MM.1S (cell line): Measurements from ENCODE around the gene RFC2.

Source experiments
- DNase-seq: peaks from one replicate; pipeline ENCODE4 v3.0.0-alpha.2; 2015
- H2AFZ ChIP-seq: fragments of 300-600 bp; sonication (generic); 2 replicates; pipeline ENCODE4 v1.6.0; 2016; ENCODE audit warnings: antibody characterized with exemption, low read length
- H3F3A ChIP-seq: fragments of 300-600 bp; sonication (generic); 2 replicates; pipeline ENCODE4 v1.6.1; 2016; ENCODE audit warnings: mild to moderate bottlenecking, antibody characterized with exemption, low read length, moderate library complexity, mixed read lengths; ENCODE audit not compliant: insufficient read depth
- H3K27ac ChIP-seq: fragments of 300-600 bp; sonication (generic); 2 replicates; pipeline ENCODE4 v1.5.1; 2016; ENCODE audit warnings: mild to moderate bottlenecking, low read length
- H3K27me3 ChIP-seq: fragments of 300-600 bp; sonication (generic); replicated peaks from 2 replicates; pipeline ENCODE4 v1.6.0; 2016; ENCODE audit warnings: low read length; ENCODE audit not compliant: insufficient read depth
- H3K36me3 ChIP-seq: fragments of 300-600 bp; sonication (generic); replicated peaks from 2 replicates; pipeline ENCODE4 v1.6.1; 2016; ENCODE audit warnings: mild to moderate bottlenecking, low read length, mixed read lengths; ENCODE audit not compliant: insufficient read depth
- H3K4me1 ChIP-seq: fragments of 300-600 bp; sonication (generic); 2 replicates; pipeline ENCODE4 v1.6.1; 2016; ENCODE audit warnings: low read length, mixed read lengths
- H3K4me2 ChIP-seq: fragments of 300-600 bp; sonication (generic); 2 replicates; pipeline ENCODE4 v1.6.0; 2016; ENCODE audit warnings: low read depth, low read length
- H3K4me3 ChIP-seq: fragments of 300-600 bp; sonication (generic); 2 replicates; pipeline ENCODE4 v1.5.1; 2016; ENCODE audit warnings: low read length, mixed read lengths
- H3K79me2 ChIP-seq: fragments of 300-600 bp; sonication (generic); 2 replicates; pipeline ENCODE4 v1.6.1; 2016; ENCODE audit warnings: mixed run types, low read length, mixed read lengths
- H3K9ac ChIP-seq: fragments of 300-600 bp; sonication (generic); 2 replicates; pipeline ENCODE4 v1.6.1; 2016; ENCODE audit warnings: low read length, mixed read lengths
- H3K9me2 ChIP-seq: fragments of 300-600 bp; sonication (generic); replicated peaks from 2 replicates; pipeline ENCODE4 v1.6.1; 2016; ENCODE audit warnings: mild to moderate bottlenecking, low read length, mixed read lengths; ENCODE audit not compliant: insufficient read depth
- H3K9me3 ChIP-seq: fragments of 300-600 bp; sonication (generic); replicated peaks from 2 replicates; pipeline ENCODE4 v1.6.1; 2016; ENCODE audit warnings: mild to moderate bottlenecking, low read length, mixed read lengths; ENCODE audit not compliant: insufficient read depth
- H4K20me1 ChIP-seq: fragments of 300-600 bp; sonication (generic); 2 replicates; pipeline ENCODE4 v1.6.1; 2016; ENCODE audit warnings: mild to moderate bottlenecking, low read length, moderate library complexity, mixed read lengths; ENCODE audit not compliant: insufficient read depth
- EZH2 ChIP-seq: fragments of 300-600 bp; sonication (generic); optimal IDR thresholded peaks from 2 replicates; pipeline ENCODE3; 2017; ENCODE audit warnings: low read depth, mild to moderate bottlenecking, antibody characterized with exemption, low read length, mixed read lengths
- EZH2phosphoT487 ChIP-seq: fragments of 300-600 bp; sonication (generic); IDR thresholded peaks from 2 replicates; pipeline ENCODE4 v1.6.1; 2018; ENCODE audit warnings: antibody characterized with exemption, low read length
- TF ChIP-seq, protein P1 (sequence below): fragments of 300-600 bp; sonication (generic); IDR thresholded peaks from 2 replicates; pipeline ENCODE4 v1.5.1; 2016; ENCODE audit warnings: antibody characterized with exemption, low read length, mixed read lengths

The RFC2 gene

DNA sequence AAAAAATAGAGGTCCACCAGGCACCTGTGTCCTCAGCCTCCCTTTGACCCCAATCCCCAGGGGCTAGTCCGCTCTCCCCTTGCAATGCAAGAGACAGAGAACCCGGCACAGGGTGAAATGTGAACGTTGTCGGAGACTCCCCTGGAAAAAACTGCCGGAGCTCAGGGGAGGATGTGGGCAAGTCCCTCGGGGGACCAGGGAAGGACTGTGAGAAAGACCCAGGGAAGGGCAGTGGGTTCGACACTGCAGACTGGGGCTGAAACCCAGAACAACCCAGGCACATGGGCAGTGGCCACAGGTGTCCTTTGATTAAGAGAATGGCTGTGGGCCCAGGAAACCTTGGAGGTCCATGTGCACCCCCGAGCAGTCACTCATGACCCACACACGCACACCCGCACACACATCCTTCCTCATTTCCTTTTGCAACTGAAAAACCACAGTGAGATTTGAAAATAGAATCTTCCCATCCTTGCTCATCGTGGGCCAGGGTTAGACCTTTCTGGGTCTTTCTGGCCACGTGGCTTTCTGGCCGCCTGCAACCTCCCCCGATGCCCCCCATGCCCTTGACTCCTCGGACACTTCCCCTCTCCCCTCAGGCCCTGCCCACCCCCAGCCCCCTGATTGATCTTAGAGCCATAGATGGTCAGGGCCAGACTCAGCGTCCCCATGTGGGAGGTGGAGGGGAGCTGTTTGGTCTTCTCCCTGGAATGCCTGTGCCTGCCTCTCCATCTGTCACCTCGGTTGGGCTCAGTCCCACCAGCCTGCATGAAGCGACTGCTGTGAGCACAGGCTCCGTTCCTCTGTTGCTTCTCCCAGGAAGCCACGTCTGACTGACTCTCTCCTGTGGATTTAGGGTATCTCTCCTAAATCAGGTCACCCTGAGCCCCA is 36.5 kb downstream of the RFC2 start:
- Histone ChIP-seq H3K36me3 (no peaks in the 10 kb centered on the region), H3K9me2 (no peaks in the 10 kb centered on the region), H3K9ac (no peak overlapping the region), H3K4me1 (0 out of 2 replicates have a peak, but pooled peaks cover 5% of the 10 kb centered on the region), H3K4me3 (no peak overlapping the region), H3K27ac (no peak overlapping the region), H3K4me2 (no peak overlapping the region), H3K79me2 (no peaks in the 10 kb centered on the region), H3K27me3 (no peaks in the 10 kb centered on the region), H3K9me3 (no peaks in the 10 kb centered on the region), H4K20me1 (no peaks in the 10 kb centered on the region), H3F3A (no peaks in the 10 kb centered on the region), H2AFZ (no peak overlapping the region)
- TF ChIP-seq, protein P1, sequence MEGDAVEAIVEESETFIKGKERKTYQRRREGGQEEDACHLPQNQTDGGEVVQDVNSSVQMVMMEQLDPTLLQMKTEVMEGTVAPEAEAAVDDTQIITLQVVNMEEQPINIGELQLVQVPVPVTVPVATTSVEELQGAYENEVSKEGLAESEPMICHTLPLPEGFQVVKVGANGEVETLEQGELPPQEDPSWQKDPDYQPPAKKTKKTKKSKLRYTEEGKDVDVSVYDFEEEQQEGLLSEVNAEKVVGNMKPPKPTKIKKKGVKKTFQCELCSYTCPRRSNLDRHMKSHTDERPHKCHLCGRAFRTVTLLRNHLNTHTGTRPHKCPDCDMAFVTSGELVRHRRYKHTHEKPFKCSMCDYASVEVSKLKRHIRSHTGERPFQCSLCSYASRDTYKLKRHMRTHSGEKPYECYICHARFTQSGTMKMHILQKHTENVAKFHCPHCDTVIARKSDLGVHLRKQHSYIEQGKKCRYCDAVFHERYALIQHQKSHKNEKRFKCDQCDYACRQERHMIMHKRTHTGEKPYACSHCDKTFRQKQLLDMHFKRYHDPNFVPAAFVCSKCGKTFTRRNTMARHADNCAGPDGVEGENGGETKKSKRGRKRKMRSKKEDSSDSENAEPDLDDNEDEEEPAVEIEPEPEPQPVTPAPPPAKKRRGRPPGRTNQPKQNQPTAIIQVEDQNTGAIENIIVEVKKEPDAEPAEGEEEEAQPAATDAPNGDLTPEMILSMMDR, result no peak
- TF ChIP-seq EZH2phosphoT487, result no peak
- TF ChIP-seq EZH2, result no peak
- no peak for DNase-seq

DNA sequence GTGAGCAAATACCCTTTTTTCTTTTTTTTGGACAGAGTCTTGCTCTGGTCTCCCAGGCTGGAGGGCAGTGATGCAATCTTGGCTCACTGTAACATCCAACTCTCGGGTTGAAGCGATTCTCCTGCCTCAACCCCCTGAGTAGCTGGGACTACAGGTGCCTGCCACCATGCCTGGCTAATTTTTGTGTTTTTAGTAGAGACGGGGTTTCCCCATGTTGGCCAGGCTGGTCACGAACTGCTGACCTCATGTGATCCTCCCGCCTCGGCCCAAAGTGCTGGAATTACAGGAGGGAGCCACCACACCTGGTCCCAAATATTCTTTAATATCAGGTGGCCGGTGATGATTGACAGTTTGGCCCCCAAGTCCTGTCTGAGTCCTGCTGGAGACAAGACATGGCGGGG is 37.8 kb downstream of the RFC2 start:
- Histone ChIP-seq H3K27me3 (no peaks in the 10 kb centered on the region), H3K4me3 (no peak overlapping the region), H3K9ac (no peak overlapping the region), H3K9me2 (no peaks in the 10 kb centered on the region), H3K27ac (no peak overlapping the region), H3F3A (no peaks in the 10 kb centered on the region), H3K4me1 (0 out of 2 replicates have a peak, but pooled peaks cover 5% of the 10 kb centered on the region), H2AFZ (no peak overlapping the region), H3K4me2 (no peak overlapping the region), H3K79me2 (no peaks in the 10 kb centered on the region), H3K9me3 (no peaks in the 10 kb centered on the region), H4K20me1 (no peaks in the 10 kb centered on the region), H3K36me3 (no peaks in the 10 kb centered on the region)
- DNase-seq, result no peak
- TF ChIP-seq EZH2phosphoT487 (no peak), EZH2 (no peak)
- TF ChIP-seq, protein P1, result no peak

DNA sequence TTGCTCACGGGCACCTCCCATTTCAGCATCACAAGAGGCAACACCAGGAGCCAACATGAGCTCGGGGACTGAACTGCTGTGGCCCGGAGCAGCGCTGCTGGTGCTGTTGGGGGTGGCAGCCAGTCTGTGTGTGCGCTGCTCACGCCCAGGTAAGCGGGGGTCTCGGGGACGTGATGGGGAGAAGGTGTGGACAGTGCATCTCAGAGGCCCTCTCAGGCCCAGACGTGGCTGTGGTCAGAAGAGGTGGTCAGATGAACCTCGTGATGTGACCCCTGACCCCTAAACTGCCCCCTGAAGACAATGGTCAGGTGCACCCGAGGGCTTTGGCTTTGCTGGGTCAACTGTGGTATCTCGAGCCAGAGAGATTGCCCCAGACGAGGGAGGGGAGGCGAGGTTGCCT is 38.3 kb downstream of the RFC2 start:
- no peaks in the 10 kb centered on the region for H3K9me3 ChIP-seq
- no peak overlapping the region for H3K4me2 ChIP-seq
- no peak overlapping the region for H3K27ac ChIP-seq
- DNase-seq, result no peak
- no peaks in the 10 kb centered on the region for H3K27me3 ChIP-seq
- H3K4me3 ChIP-seq, result no peak overlapping the region
- H3K36me3 ChIP-seq, result no peaks in the 10 kb centered on the region
- no peak overlapping the region for H3K9ac ChIP-seq
- no peaks in the 10 kb centered on the region for H3K9me2 ChIP-seq
- 0 out of 2 replicates have a peak, but pooled peaks cover 5% of the 10 kb centered on the region for H3K4me1 ChIP-seq
- no peak for TF ChIP-seq EZH2phosphoT487
- TF ChIP-seq EZH2, result no peak
- no peak overlapping the region for H2AFZ ChIP-seq
- no peaks in the 10 kb centered on the region for H3K79me2 ChIP-seq
- no peaks in the 10 kb centered on the region for H3F3A ChIP-seq
- H4K20me1 ChIP-seq, result no peaks in the 10 kb centered on the region
